GM18505 (cell line): ENCODE measurements around the gene HMGXB4.

Experiments
- ATAC-seq: cut with Tn5 transposase; IDR thresholded peaks from one replicate; pipeline ENCODE4 v1.9.1; 2021; ENCODE audit not compliant: unreplicated experiment
- POLR2A ChIP-seq: IDR thresholded peaks from 4 replicates; pipeline ENCODE4 v1.6.1; 2011; ENCODE audit warnings: borderline replicate concordance; ENCODE audit not compliant: insufficient read depth, insufficient read length; ENCODE audit errors: extremely low read depth

Gene HMGXB4

GRCh38 chr22:35310556-35311550 lies 53.6 kb downstream of the HMGXB4 start:
- no peak for TF ChIP-seq POLR2A
- ATAC-seq = no peak

GRCh38 chr22:35311551-35311999 lies 54.3 kb downstream of the HMGXB4 start:
- no peak for TF ChIP-seq POLR2A
- ATAC-seq = no peak

- ATAC-seq = no peak
- no peak for TF ChIP-seq POLR2A
Measured at GRCh38 chr22:35312198-35313059, 55.1 kb downstream of the HMGXB4 start.

GRCh38 chr22:35313311-35314121 lies 56.2 kb downstream of the HMGXB4 start:
- no peak for ATAC-seq
- no peak for TF ChIP-seq POLR2A

- TF ChIP-seq POLR2A = no peak
- no peak for ATAC-seq
Measured at GRCh38 chr22:35314161-35314942, 57.1 kb downstream of the HMGXB4 start.

GRCh38 chr22:35315141-35315854 lies 58.0 kb downstream of the HMGXB4 start:
- no peak for TF ChIP-seq POLR2A
- ATAC-seq = no peak

- no peak for TF ChIP-seq POLR2A
- ATAC-seq = no peak
Measured at GRCh38 chr22:35315855-35316745, 58.8 kb downstream of the HMGXB4 start.

- no peak for ATAC-seq
- TF ChIP-seq POLR2A = no peak
Measured at GRCh38 chr22:35316751-35317150, 59.5 kb downstream of the HMGXB4 start.

GRCh38 chr22:35317680-35318290 lies 60.5 kb downstream of the HMGXB4 start:
- no peak for TF ChIP-seq POLR2A
- ATAC-seq = no peak
